MM.1S (cell line): ENCODE measurements around the gene HMGCLL1.

Source experiments
- EZH2 ChIP-seq: fragments of 300-600 bp; sonication (generic); optimal IDR thresholded peaks from 2 replicates; pipeline ENCODE3; 2017; ENCODE audit warnings: low read depth, mild to moderate bottlenecking, antibody characterized with exemption, low read length, mixed read lengths
- EZH2phosphoT487 ChIP-seq: fragments of 300-600 bp; sonication (generic); IDR thresholded peaks from 2 replicates; pipeline ENCODE4 v1.6.1; 2018; ENCODE audit warnings: antibody characterized with exemption, low read length
- TF ChIP-seq, protein P1 (sequence below): fragments of 300-600 bp; sonication (generic); IDR thresholded peaks from 2 replicates; pipeline ENCODE4 v1.5.1; 2016; ENCODE audit warnings: antibody characterized with exemption, low read length, mixed read lengths

DNA sequence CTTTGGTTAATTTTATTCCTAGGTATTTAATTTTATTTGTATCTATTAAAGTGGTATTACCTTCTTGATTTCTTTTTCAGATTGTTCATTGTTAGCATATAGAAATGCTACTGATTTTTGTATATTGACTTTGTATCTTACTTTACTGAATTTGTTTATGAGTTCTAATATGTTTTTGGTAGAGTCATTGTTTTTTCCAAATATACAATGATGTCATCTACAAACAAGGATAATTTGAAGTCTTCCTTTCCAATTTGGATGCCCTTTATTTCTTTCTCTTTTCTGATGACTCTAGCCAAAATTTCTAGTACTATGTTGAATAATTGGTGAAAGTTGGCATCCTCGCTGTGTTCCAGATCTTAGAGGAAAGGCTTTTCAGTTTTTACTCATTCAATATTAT is 43.0 kb upstream of the HMGCLL1 start:
- TF ChIP-seq, protein P1, sequence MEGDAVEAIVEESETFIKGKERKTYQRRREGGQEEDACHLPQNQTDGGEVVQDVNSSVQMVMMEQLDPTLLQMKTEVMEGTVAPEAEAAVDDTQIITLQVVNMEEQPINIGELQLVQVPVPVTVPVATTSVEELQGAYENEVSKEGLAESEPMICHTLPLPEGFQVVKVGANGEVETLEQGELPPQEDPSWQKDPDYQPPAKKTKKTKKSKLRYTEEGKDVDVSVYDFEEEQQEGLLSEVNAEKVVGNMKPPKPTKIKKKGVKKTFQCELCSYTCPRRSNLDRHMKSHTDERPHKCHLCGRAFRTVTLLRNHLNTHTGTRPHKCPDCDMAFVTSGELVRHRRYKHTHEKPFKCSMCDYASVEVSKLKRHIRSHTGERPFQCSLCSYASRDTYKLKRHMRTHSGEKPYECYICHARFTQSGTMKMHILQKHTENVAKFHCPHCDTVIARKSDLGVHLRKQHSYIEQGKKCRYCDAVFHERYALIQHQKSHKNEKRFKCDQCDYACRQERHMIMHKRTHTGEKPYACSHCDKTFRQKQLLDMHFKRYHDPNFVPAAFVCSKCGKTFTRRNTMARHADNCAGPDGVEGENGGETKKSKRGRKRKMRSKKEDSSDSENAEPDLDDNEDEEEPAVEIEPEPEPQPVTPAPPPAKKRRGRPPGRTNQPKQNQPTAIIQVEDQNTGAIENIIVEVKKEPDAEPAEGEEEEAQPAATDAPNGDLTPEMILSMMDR = no peak
- TF ChIP-seq EZH2phosphoT487 = no peak
- TF ChIP-seq EZH2 = no peak
